Endothelial cell of umbilical vein (primary cell): ENCODE measurements around the gene USB1. TPM values are rescaled to one million over a fixed set of nuclear protein-coding genes. Genes with fewer than 3 reads are reported as not detected.

Experiments
- BruUV-seq: library from RNA; stranded (reverse); fragments of 400-500 nt; replicated peaks from 2 replicates; lab custom pipeline; 2021; lab: Mats Ljungman, UMichigan
- CTCF ChIA-PET: fragments of 300-600, 350-600 bp; sonication (Branson Sonifier 250); formaldehyde crosslinking; loops from one replicate; lab custom pipeline; 2021; ENCODE audit warnings: antibody characterized with exemption, inconsistent platforms; lab: Charles Lee
- POLR2A ChIA-PET: fragments of 300-600, 350-600 bp; sonication (Branson Sonifier 250); formaldehyde crosslinking; loops from one replicate; lab custom pipeline; 2021; ENCODE audit warnings: antibody characterized with exemption, inconsistent platforms; lab: Charles Lee
- DNase-seq: peaks from one replicate; pipeline ENCODE4 v3.0.0-alpha.2; 2011; ENCODE audit warnings: low read depth, low spot score
- FAIRE-seq: peaks from 2 replicates; lab custom pipeline; 2011; peaks lifted over from hg19 to GRCh38; lab: Jason Lieb, UNC
- H2AFZ ChIP-seq: 2 replicates; pipeline ENCODE4 v1.6.0; 2012; ENCODE audit warnings: low read depth, low read length, control low read depth, inconsistent platforms
- H3K27ac ChIP-seq: 2 replicates; pipeline ENCODE4 v1.5.1; 2011; ENCODE audit warnings: low read depth, mild to moderate bottlenecking, control low read depth, low read length, moderate library complexity; ENCODE audit not compliant: insufficient read depth
- H3K27me3 ChIP-seq, 2 experiments: 2 replicates each; pipeline versions ENCODE4 v1.6.0 to v1.6.1; 2011; ENCODE audit warnings: low read length in 2 of 2, mixed read lengths in 1 of 2; ENCODE audit not compliant: control insufficient read depth in 2 of 2, insufficient read depth in 2 of 2
- H3K36me3 ChIP-seq, 2 experiments: 2 replicates in 1 of 2; 3 replicates in 1 of 2; pipeline ENCODE4 v1.5.1; 2011; ENCODE audit warnings: low read length in 2 of 2, mild to moderate bottlenecking in 1 of 2, moderate library complexity in 1 of 2; ENCODE audit not compliant: control insufficient read depth in 2 of 2, insufficient read depth in 2 of 2; ENCODE audit errors: extremely low read depth in 1 of 2
- H3K4me1 ChIP-seq: 3 replicates; pipeline ENCODE4 v1.5.1; 2011; ENCODE audit warnings: mild to moderate bottlenecking, low read length; ENCODE audit not compliant: control insufficient read depth, insufficient read depth; ENCODE audit errors: extremely low read depth
- H3K4me2 ChIP-seq: 2 replicates; pipeline ENCODE4 v1.6.1; 2011; ENCODE audit warnings: low read length, control low read depth, mixed read lengths; ENCODE audit not compliant: insufficient read depth
- H3K4me3 ChIP-seq, 3 experiments: fragments of 200-600 bp in 1 of 3; sonication (generic), shearing (Covaris generic) in 1 of 3; replicated peaks in 1 of 3; 2 replicates each; pipeline ENCODE4 v1.5.1; 2011 to 2016; ENCODE audit warnings: control low read depth in 3 of 3, low read length in 3 of 3, mild to moderate bottlenecking in 2 of 3, inconsistent platforms in 1 of 3, low read depth in 1 of 3, moderate library complexity in 1 of 3; ENCODE audit not compliant: insufficient read depth in 1 of 3
- H3K79me2 ChIP-seq: 2 replicates; pipeline ENCODE4 v1.6.0; 2012; ENCODE audit warnings: low read length, inconsistent platforms; ENCODE audit not compliant: control insufficient read depth, insufficient read depth
- H3K9ac ChIP-seq: replicated peaks from 2 replicates; pipeline ENCODE3; 2011; ENCODE audit warnings: low read length, control low read depth; ENCODE audit not compliant: insufficient read depth; ENCODE audit errors: extremely low read depth
- H3K9me1 ChIP-seq: replicated peaks from 3 replicates; pipeline ENCODE4 v1.6.0; 2011; ENCODE audit warnings: mild to moderate bottlenecking, low read length; ENCODE audit not compliant: control insufficient read depth, insufficient read depth; ENCODE audit errors: extremely low read depth
- H3K9me3 ChIP-seq: replicated peaks from 2 replicates; pipeline ENCODE4 v1.5.1; 2012; ENCODE audit warnings: low read length, inconsistent platforms; ENCODE audit not compliant: control insufficient read depth, insufficient read depth
- H4K20me1 ChIP-seq: replicated peaks from 2 replicates; pipeline ENCODE3; 2011; ENCODE audit warnings: mild to moderate bottlenecking, low read length; ENCODE audit not compliant: control insufficient read depth, insufficient read depth; ENCODE audit errors: extremely low read depth
- CTCF ChIP-seq, 2 donors: IDR thresholded peaks; 1 replicate in 1 of 2; 2 replicates in 1 of 2; pipeline ENCODE4 v1.5.1; 2011; ENCODE audit warnings: low read length in 2 of 2, mild to moderate bottlenecking in 2 of 2, moderate library complexity in 2 of 2, control low read depth in 1 of 2, inconsistent platforms in 1 of 2, low read depth in 1 of 2; ENCODE audit not compliant: insufficient read depth in 1 of 2; ENCODE audit errors: extremely low read depth in 1 of 2
- EZH2 ChIP-seq: IDR thresholded peaks from 2 replicates; pipeline ENCODE4 v1.6.1; 2012; ENCODE audit warnings: borderline replicate concordance, low read depth, mild to moderate bottlenecking, moderate library complexity, low read length, inconsistent platforms; ENCODE audit not compliant: severe bottlenecking
- FOS ChIP-seq: IDR thresholded peaks from 2 replicates; pipeline ENCODE4 v1.6.1; 2011; ENCODE audit warnings: mild to moderate bottlenecking, low read length, moderate library complexity, borderline replicate concordance; ENCODE audit not compliant: insufficient read depth
- GATA2 ChIP-seq: IDR thresholded peaks from 2 replicates; pipeline ENCODE4 v1.7.0; 2011; ENCODE audit warnings: low read depth, mild to moderate bottlenecking, moderate library complexity, mixed read lengths, low read length; ENCODE audit not compliant: insufficient read length, insufficient read depth
- JUN ChIP-seq: IDR thresholded peaks from 2 replicates; pipeline ENCODE4 v1.6.1; 2011; ENCODE audit warnings: borderline replicate concordance, low read depth; ENCODE audit not compliant: insufficient read length, insufficient read depth
- MAX ChIP-seq: IDR thresholded peaks from 2 replicates; pipeline ENCODE4 v1.6.1; 2011; ENCODE audit not compliant: insufficient read depth, insufficient read length
- MYC ChIP-seq: IDR thresholded peaks from one replicate; pipeline ENCODE4 v1.6.1; 2011; ENCODE audit warnings: mild to moderate bottlenecking, low read depth, low read length
- POLR2A ChIP-seq: IDR thresholded peaks from 2 replicates; pipeline ENCODE4 v1.6.1; 2012; ENCODE audit warnings: low read depth, mild to moderate bottlenecking, control low read depth, low read length
- POLR2AphosphoS5 ChIP-seq: IDR thresholded peaks from 2 replicates; pipeline ENCODE4 v1.6.1; 2012; ENCODE audit warnings: low read depth, mild to moderate bottlenecking, control low read depth, low read length, moderate library complexity; ENCODE audit not compliant: insufficient read depth
- dilution Hi-C: fragments of 300-500 bp; cut with MboI; formaldehyde crosslinking; loops from one replicate; pipeline ENCODE4 v1.15.0; 2019; ENCODE audit warnings: low sequenced_read_pairs; ENCODE audit not compliant: extremely low pct_ligation_motif_present
- intact Hi-C: fragments of 100-400 bp; cut with micrococcal nuclease; formaldehyde crosslinking; loops from one replicate; pipeline ENCODE4 v1.10.0; 2022
- polyA plus RNA-seq, 4 experiments: library from polyadenylated mRNA; depleted of rRNA in 3 of 4; stranded (reverse) in 3 of 4; unstranded in 1 of 4; fragments of >200 nt; gene quantifications; 2 replicates each; pipeline versions ENCODE4 v1.2.1 to v1.2.3, GENCODE V29; 2011 to 2012; ENCODE audit warnings: missing spikeins in 1 of 4
- total RNA-seq: library from RNA; stranded (reverse); gene quantifications from 2 replicates; pipeline ENCODE4 v1.2.3, GENCODE V29; 2021

Gene USB1
- total and polyA plus RNA-seq, 2 donors (not counting 3 experiments of a cell fraction or from before 2014, with no cell fraction given), result 64.6 to 83.8 TPM

GRCh38 chr16:58037365-58038057 is 36.3 kb downstream of the USB1 start:
- CTCF ChIA-PET, result no interaction called here
- intact Hi-C loops, result no loop called here
- Histone ChIP-seq H3K9me1 (no peaks in the 10 kb centered on the region), H3K4me2 (no peak overlapping the region), H3K27me3 (no peaks in the 10 kb centered on the region), H3K79me2 (no peaks in the 10 kb centered on the region), H3K9ac (no peak overlapping the region), H2AFZ (no peak overlapping the region), H3K4me3 (no peak overlapping the region), H3K36me3 (no peaks in the 10 kb centered on the region), H3K27ac (no peak overlapping the region), H3K9me3 (no peaks in the 10 kb centered on the region), H3K4me1 (no peaks in the 10 kb centered on the region), H4K20me1 (no peaks in the 10 kb centered on the region)
- dilution Hi-C loops, result no loop called here
- no TSS peak for BruUV-seq
- TF ChIP-seq GATA2 (no peak), EZH2 (no peak), JUN (no peak), CTCF (IDR thresholded peaks at IDR 0.05; ENCODE audit: extremely low read depth in 1 of 2, insufficient read depth in 1 of 2, low read depth in 1 of 2, low read length in 2 of 2) (no peak), MAX (no peak), FOS (no peak), MYC (no peak), POLR2AphosphoS5 (no peak), POLR2A (no peak)
- POLR2A ChIA-PET, result no interaction called here
- no peak for FAIRE-seq
- no peak for DNase-seq
